CD14-positive monocyte (primary cell): ENCODE data around the gene PLCH2. TPM values are rescaled to one million over a fixed set of nuclear protein-coding genes. Genes with fewer than 3 reads are reported as not detected.

Experiments
- DNase-seq, 3 donors: peaks; one replicate each; pipeline ENCODE4 v3.0.0-alpha.2; 2011 to 2022
- H2AFZ ChIP-seq: 2 replicates; pipeline ENCODE4 v1.6.0; 2012; ENCODE audit warnings: mild to moderate bottlenecking, low read depth, low read length, inconsistent platforms; ENCODE audit not compliant: insufficient read depth, poor library complexity, severe bottlenecking
- H3K27ac ChIP-seq, 2 donors: 1 replicate in 1 of 2; 2 replicates in 1 of 2; pipeline ENCODE4 v1.5.1; 2012 to 2013; ENCODE audit warnings: low read length in 2 of 2, control low read depth in 1 of 2, inconsistent platforms in 1 of 2, low read depth in 1 of 2, mild to moderate bottlenecking in 1 of 2
- H3K27me3 ChIP-seq, 2 donors: one replicate each; pipeline versions ENCODE4 v1.6.0 to v1.6.1; 2011 to 2013; ENCODE audit warnings: low read length in 2 of 2; ENCODE audit not compliant: control insufficient read depth in 2 of 2, insufficient read depth in 2 of 2
- H3K36me3 ChIP-seq, 2 donors: replicated peaks in 1 of 2; 1 replicate in 1 of 2; 2 replicates in 1 of 2; pipeline versions ENCODE4 v1.5.1 to v1.6.1; 2012 to 2013; ENCODE audit warnings: low read length in 2 of 2, control low read depth in 1 of 2, inconsistent platforms in 1 of 2, mild to moderate bottlenecking in 1 of 2; ENCODE audit not compliant: insufficient read depth in 2 of 2, control insufficient read depth in 1 of 2
- H3K4me1 ChIP-seq, 2 donors: 1 replicate in 1 of 2; 2 replicates in 1 of 2; pipeline versions ENCODE4 v1.5.1 to v1.6.1; 2012 to 2013; ENCODE audit warnings: low read length in 2 of 2, control low read depth in 1 of 2, inconsistent platforms in 1 of 2, mild to moderate bottlenecking in 1 of 2, moderate library complexity in 1 of 2; ENCODE audit not compliant: insufficient read depth in 2 of 2, control insufficient read depth in 1 of 2
- H3K4me2 ChIP-seq: replicated peaks from 2 replicates; pipeline ENCODE3; 2012; ENCODE audit warnings: low read length, moderate library complexity, mild to moderate bottlenecking; ENCODE audit not compliant: poor library complexity, severe bottlenecking; ENCODE audit errors: extremely low read depth
- H3K4me3 ChIP-seq, 3 experiments: fragments of 200-600 bp in 1 of 3; sonication (generic) in 1 of 3; replicated peaks in 1 of 3; 1 replicate in 2 of 3; 2 replicates in 1 of 3; pipeline ENCODE4 v1.5.1; 2011 to 2013; ENCODE audit warnings: low read length in 3 of 3, mild to moderate bottlenecking in 3 of 3, control low read depth in 2 of 3, low read depth in 2 of 3, inconsistent platforms in 1 of 3, moderate library complexity in 1 of 3
- H3K79me2 ChIP-seq: 2 replicates; pipeline ENCODE4 v1.6.0; 2012; ENCODE audit warnings: mild to moderate bottlenecking, control low read depth, inconsistent platforms, low read length, moderate library complexity; ENCODE audit not compliant: insufficient read depth
- H3K9ac ChIP-seq: 2 replicates; pipeline ENCODE4 v1.6.0; 2017; ENCODE audit warnings: low read length, mild to moderate bottlenecking; ENCODE audit not compliant: insufficient read depth, poor library complexity, severe bottlenecking
- H3K9me3 ChIP-seq, 2 donors: replicated peaks in 1 of 2; 1 replicate in 1 of 2; 2 replicates in 1 of 2; pipeline versions ENCODE4 v1.5.1 to v1.6.1; 2012 to 2013; ENCODE audit warnings: low read length in 2 of 2, control low read depth in 1 of 2; ENCODE audit not compliant: control insufficient read depth in 1 of 2, insufficient read depth in 1 of 2
- H4K20me1 ChIP-seq: 2 replicates; pipeline ENCODE4 v1.6.0; 2012; ENCODE audit warnings: mild to moderate bottlenecking, low read length, control low read depth, moderate library complexity; ENCODE audit not compliant: insufficient read depth
- H3K27ac Mint-ChIP-seq, 7 donors: one replicate each; pipeline ENCODE4 v1.8.0; 2020; ENCODE audit warnings: mild to moderate bottlenecking in 7 of 7, mixed read lengths in 7 of 7, moderate library complexity in 6 of 7, inconsistent platforms in 2 of 7
- H3K27me3 Mint-ChIP-seq, 3 donors: one replicate each; pipeline ENCODE4 v1.8.0; 2021 to 2022; ENCODE audit warnings: low read depth in 3 of 3, mild to moderate bottlenecking in 3 of 3, mixed read lengths in 3 of 3, moderate library complexity in 3 of 3, inconsistent platforms in 1 of 3
- H3K36me3 Mint-ChIP-seq, 2 donors: one replicate each; pipeline ENCODE4 v1.8.0; 2020; ENCODE audit warnings: mixed read lengths in 2 of 2, inconsistent platforms in 1 of 2, mild to moderate bottlenecking in 1 of 2
- H3K4me1 Mint-ChIP-seq: one replicate; pipeline ENCODE4 v1.8.0; 2020; ENCODE audit warnings: mild to moderate bottlenecking, mixed read lengths
- H3K4me3 Mint-ChIP-seq, 2 donors: one replicate each; pipeline ENCODE4 v1.8.0; 2020; ENCODE audit warnings: mild to moderate bottlenecking in 2 of 2, mixed read lengths in 2 of 2, moderate library complexity in 1 of 2
- H3K9me3 Mint-ChIP-seq, 7 donors: one replicate each; pipeline ENCODE4 v1.8.0; 2020 to 2022; ENCODE audit warnings: mixed read lengths in 7 of 7, mild to moderate bottlenecking in 6 of 7, moderate library complexity in 6 of 7, inconsistent platforms in 2 of 7
- CTCF ChIP-seq: fragments of 200-600 bp; IDR thresholded peaks from one replicate; pipeline ENCODE4 v1.8.0; 2022; ENCODE audit warnings: antibody characterized with exemption, mild to moderate bottlenecking
- WGBS: methylation state at CpG from one replicate; pipeline ENCODE4 v1.1.5; 2013; ENCODE audit warnings: missing lambda C conversion rate; ENCODE audit not compliant: insufficient coverage; 5-methylcytosine and 5-hydroxymethylcytosine counted together
- intact Hi-C, 2 donors: fragments of 100-400 bp; cut with micrococcal nuclease; formaldehyde crosslinking; loops; one replicate each; pipeline versions ENCODE4 v1.15.0 to v1.15.1; 2023
- polyA plus RNA-seq, 3 donors: library from polyadenylated mRNA; depleted of rRNA in 1 of 3; unstranded in 2 of 3; stranded (reverse) in 1 of 3; fragments of 300-500 nt in 2 of 3; fragments of >200 nt in 1 of 3; fragmentation: Illumina TruSeq in 2 of 3; gene quantifications; 1 replicate in 2 of 3; 2 replicates in 1 of 3; pipeline ENCODE4 v1.2.3, GENCODE V29; 2012 to 2021

Gene PLCH2
- polyA plus RNA-seq, 3 donors = 1.2 TPM; not detected in 2

GRCh38 chr1:2542246-2542915, 66.3 kb downstream of the PLCH2 start:
- H2AFZ ChIP-seq = no peak overlapping the region
- WGBS = 89% methylated on average over 11 of the region's 11 CpGs
- H3K9me3 ChIP-seq = no peaks in the 10 kb centered on the region
- intact Hi-C loops = loop anchor here in 1 of 2 donors (10.0 kb wide), 1 partner anchor 348 kb away; the partner anchor contains the start of gene FAAP20
- H3K27ac Mint-ChIP-seq = peak overlapping the region in 1 of 7 donors; percentile 18
- no peak overlapping the region for H3K27ac ChIP-seq
- peaks cover 3% of the 10 kb centered on the region for H3K4me1 Mint-ChIP-seq
- peaks cover 9 to 19% of the 10 kb centered on the region in 2 donors for H3K4me1 ChIP-seq
- no peaks in the 10 kb centered on the region for H3K9me3 Mint-ChIP-seq
- H3K4me3 Mint-ChIP-seq = no peak overlapping the region
- no peak overlapping the region for H3K4me2 ChIP-seq
- peaks cover 3% of the 10 kb centered on the region for H3K79me2 ChIP-seq
- DNase-seq = no peak
- no peaks in the 10 kb centered on the region for H3K36me3 ChIP-seq
- peaks cover 10% of the 10 kb centered on the region for H4K20me1 ChIP-seq
- H3K4me3 ChIP-seq = no peak overlapping the region
- peaks cover 16 to 68% (median 28%) of the 10 kb centered on the region in 3 donors for H3K27me3 Mint-ChIP-seq
- no peaks in the 10 kb centered on the region for H3K36me3 Mint-ChIP-seq
- peaks cover 3 to 27% of the 10 kb centered on the region in 2 donors for H3K27me3 ChIP-seq
- no peak for TF ChIP-seq CTCF
- H3K9ac ChIP-seq = no peak overlapping the region

GRCh38 chr1:2543543-2544092, 67.5 kb downstream of the PLCH2 start:
- H3K36me3 Mint-ChIP-seq = no peaks in the 10 kb centered on the region
- H3K27me3 Mint-ChIP-seq = peaks cover 12 to 60% (median 22%) of the 10 kb centered on the region in 3 donors
- Histone ChIP-seq H3K9me3 (no peaks in the 10 kb centered on the region), H3K4me1 (peaks cover 21 to 31% of the 10 kb centered on the region in 2 donors), H3K4me3 (no peak overlapping the region), H3K36me3 (no peaks in the 10 kb centered on the region), H3K4me2 (no peak overlapping the region), H3K27me3 (peaks cover 3 to 27% of the 10 kb centered on the region in 2 donors), H3K9ac (no peak overlapping the region), H4K20me1 (peaks cover 11% of the 10 kb centered on the region), H2AFZ (no peak overlapping the region), H3K27ac (no peak overlapping the region), H3K79me2 (peaks cover 8% of the 10 kb centered on the region)
- TF ChIP-seq CTCF = no peak
- no peak overlapping the region for H3K27ac Mint-ChIP-seq
- WGBS = 39% methylated on average over 22 of the region's 26 CpGs
- no peaks in the 10 kb centered on the region for H3K9me3 Mint-ChIP-seq
- intact Hi-C loops = loop anchor here in 1 of 2 donors (10.0 kb wide), 1 partner anchor 349 kb away; the partner anchor contains the start of gene FAAP20
- peaks cover 9% of the 10 kb centered on the region for H3K4me1 Mint-ChIP-seq
- no peak for DNase-seq
- no peak overlapping the region for H3K4me3 Mint-ChIP-seq
